ENCODE results near the gene MAN2B2. TPM values are rescaled to one million over a fixed set of nuclear protein-coding genes. Genes with fewer than 3 reads are reported as not detected.

The MAN2B2 gene
- total RNA-seq, 1 experiment from 2014 or later = 27.8 TPM

- TF ChIP-seq EZH2 (IDR thresholded peaks at IDR 0.05; ENCODE audit: low read depth) (no peak), CTCF (conservative IDR thresholded peaks at IDR 0.05) (no peak)
- BruUV-seq (replicated peaks) = no TSS peak
- H4K20me1 ChIP-seq (ENCODE audit: insufficient read depth) = no peaks in the 10 kb centered on the region
- H3K4me1 ChIP-seq (replicated peaks; ENCODE audit: insufficient read depth) = peaks cover 8% of the 10 kb centered on the region
- H3K27ac ChIP-seq = no peak overlapping the region
- no peaks in the 10 kb centered on the region for H3K27me3 ChIP-seq (ENCODE audit: insufficient read depth, low read depth)
- no peaks in the 10 kb centered on the region for H3K9me2 ChIP-seq (ENCODE audit: insufficient read depth)
- CTCF ChIA-PET = interaction anchor here (0.6 kb wide), 1 partner anchor 420 kb away, joined by 5 read pairs; no protein-coding TSS in a partner anchor
- POLR2A ChIA-PET (ENCODE audit: unreplicated experiment) = interaction anchor here (0.6 kb wide), 1 partner anchor 82 kb away, joined by 3 read pairs; no protein-coding TSS in a partner anchor
- intact Hi-C loops (cut with micrococcal nuclease; ENCODE audit: unreplicated experiment) = no loop called here
- H3K4me2 ChIP-seq = peak overlapping the region; percentile 51; the same call in 1 of the 2 replicates
- no peak for DNase-seq
- H2AFZ ChIP-seq = no peak overlapping the region
- H3K9me3 ChIP-seq (ENCODE audit: insufficient read depth, low read depth) = no peaks in the 10 kb centered on the region
- H3K36me3 ChIP-seq (ENCODE audit: low read depth) = no peaks in the 10 kb centered on the region
- no peaks in the 10 kb centered on the region for H3K79me2 ChIP-seq (ENCODE audit: low read depth)
- H3F3A ChIP-seq (ENCODE audit: insufficient read depth, low read depth) = peaks cover 15% of the 10 kb centered on the region
- H3K4me3 ChIP-seq = no peak overlapping the region
Measured at GRCh38 chr4:6663596-6664393, 88.8 kb downstream of the MAN2B2 start.

DNA sequence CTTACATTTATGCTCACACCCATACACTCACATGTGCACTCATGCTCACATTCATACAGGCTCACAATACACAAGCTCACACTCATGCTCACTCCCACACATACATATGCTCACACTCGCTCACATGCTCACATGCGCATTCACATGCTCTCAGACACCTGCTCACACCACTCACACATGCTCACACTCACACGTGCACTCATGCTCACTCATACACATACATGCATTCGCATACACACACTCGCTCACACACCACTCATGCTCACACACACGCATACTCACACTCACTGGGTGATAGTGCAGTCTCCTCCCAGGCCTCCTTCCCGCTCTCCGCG is 90.3 kb downstream of the MAN2B2 start:
- Histone ChIP-seq H3K9me3 (ENCODE audit: insufficient read depth, low read depth) (no peaks in the 10 kb centered on the region), H3K9me2 (ENCODE audit: insufficient read depth) (no peaks in the 10 kb centered on the region), H3K4me3 (no peak overlapping the region), H4K20me1 (ENCODE audit: insufficient read depth) (no peaks in the 10 kb centered on the region), H3K4me1 (replicated peaks; ENCODE audit: insufficient read depth) (peaks cover 12% of the 10 kb centered on the region), H3K4me2 (no peak overlapping the region), H3K36me3 (ENCODE audit: low read depth) (no peaks in the 10 kb centered on the region), H3K27ac (no peak overlapping the region), H2AFZ (no peak overlapping the region), H3F3A (ENCODE audit: insufficient read depth, low read depth) (peaks cover 26% of the 10 kb centered on the region), H3K27me3 (ENCODE audit: insufficient read depth, low read depth) (no peaks in the 10 kb centered on the region), H3K79me2 (ENCODE audit: low read depth) (no peaks in the 10 kb centered on the region)
- TF ChIP-seq CTCF (conservative IDR thresholded peaks at IDR 0.05) (no peak), EZH2 (IDR thresholded peaks at IDR 0.05; ENCODE audit: low read depth) (no peak)
- no peak for DNase-seq
- POLR2A ChIA-PET (ENCODE audit: unreplicated experiment) = no interaction called here
- CTCF ChIA-PET = no interaction called here
- intact Hi-C loops (cut with micrococcal nuclease; ENCODE audit: unreplicated experiment) = no loop called here
- no TSS peak for BruUV-seq (replicated peaks)

- BruUV-seq (replicated peaks) = no TSS peak
- Histone ChIP-seq H3K27me3 (ENCODE audit: insufficient read depth, low read depth) (no peaks in the 10 kb centered on the region), H3K9me3 (ENCODE audit: insufficient read depth, low read depth) (no peaks in the 10 kb centered on the region), H4K20me1 (ENCODE audit: insufficient read depth) (no peaks in the 10 kb centered on the region), H3F3A (ENCODE audit: insufficient read depth, low read depth) (peaks cover 27% of the 10 kb centered on the region), H3K4me2 (peak overlapping the region; percentile 66), H3K9me2 (ENCODE audit: insufficient read depth) (no peaks in the 10 kb centered on the region), H2AFZ (no peak overlapping the region), H3K4me1 (replicated peaks; ENCODE audit: insufficient read depth) (peaks cover 12% of the 10 kb centered on the region), H3K4me3 (peak overlapping the region; percentile 7; the same call in 1 of the 2 replicates), H3K79me2 (ENCODE audit: low read depth) (no peaks in the 10 kb centered on the region), H3K36me3 (ENCODE audit: low read depth) (no peaks in the 10 kb centered on the region), H3K27ac (peak overlapping the region; percentile 75)
- intact Hi-C loops (cut with micrococcal nuclease; ENCODE audit: unreplicated experiment) = no loop called here
- TF ChIP-seq CTCF (conservative IDR thresholded peaks at IDR 0.05) (no peak), EZH2 (IDR thresholded peaks at IDR 0.05; ENCODE audit: low read depth) (no peak)
- CTCF ChIA-PET = interaction anchor here (0.8 kb wide), 1 partner anchor 174 kb away, joined by 10 read pairs; no protein-coding TSS in a partner anchor
- POLR2A ChIA-PET (ENCODE audit: unreplicated experiment) = interaction anchor here (0.6 kb wide), 1 partner anchor 17 kb away, joined by 4 read pairs; no protein-coding TSS in a partner anchor
- peak; percentile 72 to 93 for DNase-seq
Measured at GRCh38 chr4:6668391-6668790, 93.4 kb downstream of the MAN2B2 start.

Measured in PC-9 (cell line).